Amniotic epithelial cell (primary cell): ENCODE measurements around the gene ADGRG2.
"Not testable (repeated sequence)": the region's sequence is repeated elsewhere in the genome, so short reads cannot be mapped to it uniquely, and the experiment has no call there.

ENCODE experiments used
- DNase-seq: peaks from one replicate; pipeline ENCODE4 v3.0.0-alpha.2; 2010; ENCODE audit warnings: low read depth

ADGRG2 gene

GRCh38 chrX:19075754-19076153 is 46.5 kb downstream of the ADGRG2 start:
- no peak for DNase-seq

GRCh38 chrX:19072372-19072771 is 49.9 kb downstream of the ADGRG2 start:
- no peak for DNase-seq

GRCh38 chrX:19070555-19070994 is 51.7 kb downstream of the ADGRG2 start:
- no peak for DNase-seq

DNA sequence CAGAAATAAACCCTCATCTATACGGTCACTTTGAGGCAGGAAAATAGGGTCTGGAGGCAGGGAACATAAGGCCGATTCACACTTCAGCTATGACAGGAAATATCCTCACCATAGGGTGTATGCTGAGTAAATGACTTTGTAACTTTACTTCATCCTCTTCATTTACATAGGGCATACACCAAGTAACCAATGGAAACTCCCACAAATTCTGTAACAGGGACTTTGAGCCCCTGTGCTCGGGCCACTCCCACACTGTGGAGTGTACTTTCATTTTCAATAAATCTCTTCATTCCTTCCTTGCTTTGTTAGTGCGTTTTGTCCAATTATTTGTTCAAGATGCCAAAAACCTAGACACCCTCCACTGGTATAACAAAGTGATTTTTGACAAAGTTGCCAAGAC is 55.3 kb downstream of the ADGRG2 start:
- DNase-seq = not testable (repeated sequence)

GRCh38 chrX:19065535-19065934 is 56.7 kb downstream of the ADGRG2 start:
- no peak for DNase-seq

DNA sequence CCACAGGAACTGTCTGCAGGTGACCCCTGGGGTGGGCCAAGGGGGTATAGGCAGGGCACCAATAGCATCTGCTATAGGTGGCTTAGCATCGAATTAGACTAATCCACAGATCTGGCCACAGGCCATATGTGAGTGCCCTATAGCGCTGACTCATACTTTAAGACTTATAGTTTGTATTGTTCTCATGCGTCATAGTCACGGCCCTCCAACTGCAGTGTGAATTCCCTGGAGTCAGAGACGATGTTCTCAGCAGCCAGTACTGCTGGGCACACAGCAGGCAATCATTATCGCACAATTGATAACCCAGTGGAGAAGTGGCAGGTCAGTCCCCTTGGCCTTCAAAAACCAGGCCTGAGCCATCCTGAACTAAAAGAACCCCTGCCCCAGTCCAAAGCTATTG is 58.1 kb downstream of the ADGRG2 start:
- DNase-seq = no peak

GRCh38 chrX:19063030-19063429 is 59.2 kb downstream of the ADGRG2 start:
- DNase-seq = no peak

- DNase-seq = no peak
Observed at GRCh38 chrX:19059067-19059466, 63.2 kb downstream of the ADGRG2 start.

DNA sequence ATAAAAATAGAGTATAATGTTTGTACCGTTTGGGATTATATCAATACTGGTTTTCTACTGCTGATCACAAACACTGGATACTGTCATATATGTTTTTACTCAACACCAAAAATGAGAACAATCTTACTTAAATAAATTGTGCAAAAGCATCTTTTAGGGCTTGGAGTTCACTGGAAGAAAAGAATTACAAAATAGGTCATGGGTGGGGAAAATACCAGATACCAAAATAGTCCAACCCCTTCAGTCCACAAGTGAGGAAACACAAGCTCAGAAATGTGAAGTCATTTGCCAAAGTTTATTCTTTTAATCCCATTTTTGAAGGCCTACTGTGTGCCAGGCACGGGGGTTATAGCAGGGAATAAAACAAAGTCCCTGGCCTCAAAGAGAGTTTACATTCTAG is 64.4 kb downstream of the ADGRG2 start:
- no peak for DNase-seq

GRCh38 chrX:19049110-19049509 is 73.2 kb downstream of the ADGRG2 start:
- no peak for DNase-seq

DNA sequence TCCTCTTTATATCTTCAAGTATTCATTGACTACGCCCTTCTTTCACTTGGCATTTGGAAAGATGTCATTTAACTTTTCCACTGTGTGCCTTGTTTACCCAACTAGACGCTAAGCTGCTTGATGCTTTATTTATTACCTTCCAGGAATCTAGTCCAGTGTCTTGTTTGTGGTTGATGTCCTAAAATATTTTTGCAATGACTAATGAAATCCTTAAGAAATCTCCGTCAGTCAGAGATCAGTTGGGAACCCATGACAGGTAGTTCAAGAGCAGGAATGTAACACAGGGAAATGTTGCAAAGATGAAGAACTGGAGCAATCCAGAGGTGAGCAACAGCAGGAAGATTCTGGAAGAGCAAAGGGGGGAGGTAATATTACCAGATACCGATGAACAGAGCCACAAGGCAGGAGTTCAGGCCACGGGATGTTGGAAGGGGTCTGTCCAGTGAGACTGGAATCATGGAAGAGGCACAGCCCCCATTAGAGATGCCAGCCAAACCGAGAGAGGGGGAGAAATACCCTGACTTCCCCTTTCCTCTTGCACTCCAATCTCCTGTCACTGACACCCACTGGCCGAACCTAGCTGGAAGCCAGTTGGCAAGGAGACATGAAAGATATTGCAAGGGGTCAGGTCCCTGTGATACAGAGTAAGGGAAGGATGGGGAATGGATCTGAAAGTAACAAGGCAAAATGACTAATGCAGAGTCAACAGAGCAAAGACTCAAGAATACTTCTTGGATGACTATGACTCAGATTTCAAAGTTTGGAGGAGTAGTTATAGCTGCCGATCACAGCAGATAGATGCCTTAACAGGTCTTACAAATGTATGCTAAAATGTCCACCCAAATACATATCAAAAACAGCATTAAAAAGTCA is 75.7 kb downstream of the ADGRG2 start:
- peak; percentile 49 for DNase-seq

- DNase-seq = no peak
Observed at GRCh38 chrX:19040373-19040772, 81.9 kb downstream of the ADGRG2 start.

- no peak for DNase-seq
Observed at GRCh38 chrX:19034025-19034424, 88.2 kb downstream of the ADGRG2 start.

DNA sequence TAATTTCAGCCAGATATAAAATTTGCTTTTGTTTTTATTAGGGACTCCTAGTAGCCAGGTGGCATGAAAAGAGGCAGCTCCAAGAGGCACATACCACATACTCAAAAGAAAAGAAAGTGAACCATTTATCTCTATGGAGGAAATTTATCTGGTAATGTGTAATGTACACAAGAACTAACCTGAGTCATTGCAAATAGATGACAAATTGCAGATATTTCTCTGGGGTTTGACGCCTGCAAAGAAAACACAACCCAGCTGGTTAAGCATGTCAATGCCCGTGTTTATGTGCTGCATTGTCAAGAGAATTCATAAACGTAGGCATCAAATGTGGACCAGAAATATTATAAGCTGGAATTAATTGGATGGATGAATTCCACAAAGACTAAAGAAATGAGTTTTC is 91.5 kb downstream of the ADGRG2 start:
- no peak for DNase-seq

DNA sequence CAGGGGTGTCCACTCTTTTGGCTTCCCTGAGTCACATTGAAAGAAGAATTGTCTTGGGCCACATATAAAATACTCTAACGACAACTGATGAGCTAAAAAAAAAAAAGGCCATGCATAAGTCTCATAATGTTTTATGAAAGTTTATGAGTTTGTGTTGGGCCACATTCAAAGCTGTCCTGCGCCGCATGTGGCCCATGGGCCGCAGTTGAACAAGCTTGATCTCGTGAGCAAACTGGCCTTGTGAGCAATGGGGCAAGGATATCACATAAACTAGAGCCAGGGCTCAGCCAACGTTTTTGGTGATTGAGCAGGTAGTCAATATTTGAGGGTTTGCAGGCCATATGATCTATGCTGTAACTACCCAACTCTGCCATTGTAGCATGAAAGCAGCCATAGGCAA is 93.7 kb downstream of the ADGRG2 start:
- no peak for DNase-seq

- no peak for DNase-seq
Observed at GRCh38 chrX:19024366-19024765, 97.9 kb downstream of the ADGRG2 start.

- DNase-seq = no peak
Observed at GRCh38 chrX:19019996-19020395, 102.3 kb downstream of the ADGRG2 start.

DNA sequence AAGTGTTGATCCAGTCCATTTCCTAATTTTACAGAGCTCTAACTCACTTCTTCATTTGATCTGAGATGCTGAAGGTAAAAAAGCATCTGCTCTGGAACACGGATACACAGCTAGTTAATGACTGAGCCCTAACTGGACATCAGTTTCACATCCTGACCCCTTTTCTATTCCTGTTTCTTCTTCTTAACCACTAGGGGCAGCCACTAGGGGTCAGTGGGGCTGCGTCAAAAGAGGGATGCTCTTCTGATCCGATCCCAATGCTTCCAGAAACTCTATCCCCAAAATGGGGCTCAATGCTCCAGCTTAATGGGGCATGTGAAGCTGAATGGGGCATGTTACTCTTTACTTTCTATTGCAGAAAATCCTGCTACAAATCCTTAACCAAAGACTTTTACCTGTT is 105.0 kb downstream of the ADGRG2 start:
- no peak for DNase-seq

DNA sequence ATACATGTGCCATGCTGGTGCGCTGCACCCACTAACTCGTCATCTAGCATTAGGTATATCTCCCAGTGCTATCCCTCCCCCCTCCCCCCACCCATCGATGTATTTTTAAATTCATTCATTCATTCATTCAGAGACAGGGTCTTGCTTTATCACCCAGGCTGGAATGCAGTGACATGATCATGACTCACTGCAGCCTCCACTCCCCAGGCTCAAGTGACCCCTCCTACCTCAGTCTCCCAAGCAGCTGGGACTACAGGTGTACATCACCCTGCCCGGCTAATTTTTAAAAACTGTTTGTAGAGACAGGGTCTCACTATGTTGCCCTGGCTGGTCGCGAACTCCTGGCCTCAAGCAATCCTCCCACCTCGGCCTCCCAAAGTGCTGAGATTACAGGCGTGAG is 105.7 kb downstream of the ADGRG2 start:
- DNase-seq = not testable (repeated sequence)

DNA sequence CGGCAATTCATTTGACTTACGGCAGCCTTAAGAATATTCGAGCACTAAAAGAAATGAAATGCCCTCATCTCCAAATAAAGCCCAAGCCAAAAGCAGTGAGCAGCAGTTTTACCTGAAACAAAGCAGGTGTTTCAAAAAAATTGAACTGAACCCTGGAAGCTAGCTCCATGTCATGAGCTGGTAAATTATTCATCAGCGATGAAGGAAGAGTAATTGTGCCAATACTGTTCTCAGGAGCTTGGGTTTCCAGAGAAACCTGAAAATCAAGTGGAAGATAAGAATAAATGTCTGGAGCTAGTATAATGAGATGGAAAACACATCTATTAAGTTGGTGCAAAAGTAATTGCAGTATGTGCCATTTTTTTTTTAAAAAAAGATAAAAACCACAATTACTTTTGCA is 114.4 kb downstream of the ADGRG2 start:
- no peak for DNase-seq

GRCh38 chrX:19007011-19007410 is 115.3 kb downstream of the ADGRG2 start:
- no peak for DNase-seq

- no peak for DNase-seq
Observed at GRCh38 chrX:19005909-19006308, 116.4 kb downstream of the ADGRG2 start.

DNA sequence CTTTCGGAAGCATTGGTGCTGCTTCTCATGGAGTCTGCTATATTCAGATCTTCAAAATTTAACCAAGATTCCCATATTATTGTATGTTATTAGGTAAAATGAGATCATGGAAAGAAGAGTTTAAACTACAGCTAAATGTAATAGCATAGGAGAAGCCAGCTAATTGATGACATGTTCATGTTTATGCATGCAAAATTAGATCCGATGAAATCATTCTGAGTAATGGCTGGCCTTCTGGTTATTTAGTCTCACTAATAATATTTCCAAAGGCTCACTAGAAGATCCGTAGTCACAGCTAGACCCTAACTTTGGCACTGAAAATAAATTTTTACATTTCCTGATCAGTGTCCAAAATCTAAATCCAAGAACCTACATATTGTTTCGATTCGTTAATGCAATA is 118.5 kb downstream of the ADGRG2 start:
- DNase-seq = no peak

DNA sequence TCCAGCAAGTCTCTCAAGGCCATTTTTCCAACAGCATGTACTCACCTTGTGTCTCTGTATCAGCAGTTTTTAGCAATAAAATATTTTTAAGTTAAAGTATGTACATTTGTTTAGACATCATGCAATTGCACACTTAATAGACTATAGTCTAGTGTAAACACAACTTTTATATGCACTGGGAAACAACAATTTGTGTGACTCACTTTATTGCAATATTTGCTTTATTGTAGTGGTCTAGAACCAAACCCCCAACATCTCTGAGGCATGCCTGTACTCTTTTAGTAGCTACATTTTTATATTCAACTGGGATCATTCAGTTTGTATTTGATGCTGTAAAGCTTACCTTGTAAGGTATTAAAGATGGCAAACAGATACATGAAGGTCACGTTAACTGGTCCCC is 123.6 kb downstream of the ADGRG2 start:
- DNase-seq = no peak
